IMR-90 (cell line): Measurements from ENCODE around the gene UPK3A. TPM values are rescaled to one million over a fixed set of nuclear protein-coding genes. Genes with fewer than 3 reads are reported as not detected.

Source experiments
- ATAC-seq: fragments of 200-7000 bp; cut with Tn5 transposase; 2 replicates; pipeline ENCODE4 v1.9.1; 2020; ENCODE audit warnings: low read depth, mild to moderate bottlenecking, moderate library complexity
- BruUV-seq: library from RNA; stranded (reverse); fragments of 400-500 nt; replicated peaks from 2 replicates; lab custom pipeline; 2021; lab: Mats Ljungman, UMichigan
- CTCF ChIA-PET: fragments of 300-600 bp; formaldehyde crosslinking; extraction: SDS; loops from one replicate; lab custom pipeline; 2021; ENCODE audit warnings: antibody characterized with exemption; lab: Yijun Ruan, JAX
- POLR2A ChIA-PET: fragments of 300-600 bp; sonication (Branson Sonifier 250); formaldehyde crosslinking; loops from one replicate; lab custom pipeline; 2022; ENCODE audit warnings: antibody characterized with exemption; ENCODE audit not compliant: unreplicated experiment; lab: Charles Lee
- DNase-seq: peaks from one replicate; pipeline ENCODE4 v3.0.0; 2013
- H2AFZ ChIP-seq: replicated peaks from 2 replicates; pipeline ENCODE3; 2013; ENCODE audit warnings: low read length, mild to moderate bottlenecking; ENCODE audit not compliant: poor library complexity
- H2AK5ac ChIP-seq: 2 replicates; pipeline ENCODE4 v1.6.1; 2013; ENCODE audit warnings: low read depth, low read length, inconsistent platforms
- H2AK9ac ChIP-seq: replicated peaks from 2 replicates; pipeline ENCODE3; 2013; ENCODE audit warnings: mild to moderate bottlenecking, low read depth, low read length, moderate library complexity; ENCODE audit not compliant: poor library complexity
- H2BK120ac ChIP-seq: 2 replicates; pipeline ENCODE4 v1.6.1; 2013; ENCODE audit warnings: low read depth, low read length, inconsistent platforms
- H2BK15ac ChIP-seq: 3 replicates; pipeline ENCODE4 v1.6.1; 2013; ENCODE audit warnings: low read depth, low read length, inconsistent platforms
- H2BK20ac ChIP-seq: 2 replicates; pipeline ENCODE4 v1.6.1; 2013; ENCODE audit warnings: low read depth, mild to moderate bottlenecking, inconsistent platforms, low read length, moderate library complexity
- H2BK5ac ChIP-seq: 2 replicates; pipeline ENCODE4 v1.6.1; 2013; ENCODE audit warnings: mild to moderate bottlenecking, low read depth, low read length, inconsistent platforms; ENCODE audit not compliant: poor library complexity, severe bottlenecking
- H3K14ac ChIP-seq: replicated peaks from 2 replicates; pipeline ENCODE4 v1.6.1; 2013; ENCODE audit warnings: low read depth, low read length, inconsistent platforms
- H3K18ac ChIP-seq: 2 replicates; pipeline ENCODE4 v1.6.1; 2013; ENCODE audit warnings: low read depth, low read length, control low read depth
- H3K23ac ChIP-seq: 2 replicates; pipeline ENCODE4 v1.6.1; 2013; ENCODE audit warnings: low read depth, low read length, inconsistent platforms
- H3K27ac ChIP-seq: 2 replicates; pipeline ENCODE4 v1.5.1; 2013; ENCODE audit warnings: mild to moderate bottlenecking, control low read depth, low read length; ENCODE audit not compliant: insufficient read depth
- H3K27me3 ChIP-seq: 2 replicates; pipeline ENCODE4 v1.6.1; 2013; ENCODE audit warnings: low read length; ENCODE audit not compliant: control insufficient read depth, insufficient read depth
- H3K36me3 ChIP-seq: 2 replicates; pipeline ENCODE4 v1.6.1; 2013; ENCODE audit warnings: low read length, mixed read lengths; ENCODE audit not compliant: control insufficient read depth, insufficient read depth
- H3K4ac ChIP-seq: 2 replicates; pipeline ENCODE4 v1.6.1; 2013; ENCODE audit warnings: low read depth, low read length, inconsistent platforms
- H3K4me1 ChIP-seq: 2 replicates; pipeline ENCODE4 v1.6.1; 2013; ENCODE audit warnings: low read length, mixed read lengths; ENCODE audit not compliant: control insufficient read depth, insufficient read depth
- H3K4me2 ChIP-seq: 2 replicates; pipeline ENCODE4 v1.6.1; 2013; ENCODE audit warnings: low read depth, mild to moderate bottlenecking, control low read depth, low read length, moderate library complexity
- H3K4me3 ChIP-seq: 2 replicates; pipeline ENCODE4 v1.5.1; 2013; ENCODE audit warnings: low read depth, mild to moderate bottlenecking, control low read depth, low read length, moderate library complexity; ENCODE audit not compliant: insufficient read depth
- H3K56ac ChIP-seq: 2 replicates; pipeline ENCODE4 v1.6.1; 2013; ENCODE audit warnings: low read length, inconsistent platforms; ENCODE audit not compliant: insufficient read depth; ENCODE audit errors: extremely low read depth
- H3K79me1 ChIP-seq, 2 experiments: 2 replicates each; pipeline ENCODE4 v1.6.1; 2013; ENCODE audit warnings: low read length in 2 of 2, inconsistent platforms in 1 of 2, low read depth in 1 of 2
- H3K9ac ChIP-seq: 2 replicates; pipeline ENCODE4 v1.6.1; 2013; ENCODE audit warnings: low read depth, low read length, control low read depth
- H3K9me1 ChIP-seq: 2 replicates; pipeline ENCODE4 v1.6.1; 2013; ENCODE audit warnings: low read length, inconsistent platforms; ENCODE audit not compliant: insufficient read depth
- H3K9me3 ChIP-seq: 2 replicates; pipeline ENCODE4 v1.6.1; 2013; ENCODE audit warnings: low read length; ENCODE audit not compliant: control insufficient read depth, insufficient read depth
- H4K20me1 ChIP-seq: 2 replicates; pipeline ENCODE4 v1.6.1; 2013; ENCODE audit warnings: low read length, inconsistent platforms; ENCODE audit not compliant: insufficient read depth
- H4K5ac ChIP-seq: 2 replicates; pipeline ENCODE4 v1.6.1; 2013; ENCODE audit warnings: mild to moderate bottlenecking, low read depth, low read length, control low read depth
- H4K8ac ChIP-seq, 2 experiments: 2 replicates each; pipeline ENCODE4 v1.6.1; 2013; ENCODE audit warnings: low read depth in 2 of 2, low read length in 2 of 2, control low read depth in 1 of 2, inconsistent platforms in 1 of 2
- H4K91ac ChIP-seq: 2 replicates; pipeline ENCODE4 v1.6.1; 2013; ENCODE audit warnings: low read depth, low read length, inconsistent platforms; ENCODE audit not compliant: insufficient read depth
- BHLHE40 ChIP-seq: fragments of 150-350 bp; IDR thresholded peaks from 2 replicates; pipeline ENCODE4 v1.6.1; 2016; ENCODE audit warnings: mild to moderate bottlenecking, low read depth, low read length
- CEBPB ChIP-seq: IDR thresholded peaks from 2 replicates; pipeline ENCODE4 v1.6.1; 2012; ENCODE audit warnings: low read depth, low read length, improper control_type of control experiment
- CTCF ChIP-seq: conservative IDR thresholded peaks from 2 replicates; pipeline ENCODE4 v1.5.1; 2012; ENCODE audit warnings: mild to moderate bottlenecking, low read depth, low read length, improper control_type of control experiment
- ELK1 ChIP-seq: fragments of 150-350 bp; IDR thresholded peaks from 2 replicates; pipeline ENCODE4 v1.6.1; 2016; ENCODE audit warnings: low read depth, mild to moderate bottlenecking, low read length, moderate library complexity, borderline replicate concordance
- FOS ChIP-seq: fragments of 150-350 bp; IDR thresholded peaks from 2 replicates; pipeline ENCODE4 v1.6.1; 2016; ENCODE audit warnings: low read depth, low read length
- MAFK ChIP-seq: IDR thresholded peaks from 2 replicates; pipeline ENCODE4 v1.6.1; 2012; ENCODE audit warnings: low read depth, low read length, improper control_type of control experiment
- MAZ ChIP-seq: IDR thresholded peaks from 2 replicates; pipeline ENCODE4 v1.6.1; 2012; ENCODE audit warnings: low read depth, mild to moderate bottlenecking, low read length, improper control_type of control experiment, moderate library complexity, borderline replicate concordance
- MXI1 ChIP-seq: IDR thresholded peaks from 2 replicates; pipeline ENCODE4 v1.6.1; 2012; ENCODE audit warnings: low read depth, mild to moderate bottlenecking, low read length, moderate library complexity, borderline replicate concordance
- NFE2L2 ChIP-seq: fragments of 150-350 bp; IDR thresholded peaks from 2 replicates; pipeline ENCODE4 v1.6.1; 2016; ENCODE audit warnings: low read depth, mild to moderate bottlenecking, low read length
- POLR2A ChIP-seq: IDR thresholded peaks from 2 replicates; pipeline ENCODE4 v1.6.1; 2012; ENCODE audit warnings: mild to moderate bottlenecking, low read depth, low read length
- RAD21 ChIP-seq: IDR thresholded peaks from 2 replicates; pipeline ENCODE4 v1.6.1; 2012; ENCODE audit warnings: low read length, improper control_type of control experiment
- RCOR1 ChIP-seq: IDR thresholded peaks from 2 replicates; pipeline ENCODE4 v1.6.1; 2012; ENCODE audit warnings: mild to moderate bottlenecking, low read length, improper control_type of control experiment; ENCODE audit not compliant: insufficient replicate concordance
- SMC3 ChIP-seq: fragments of 150-350 bp; IDR thresholded peaks from 2 replicates; pipeline ENCODE4 v1.6.1; 2016; ENCODE audit warnings: low read depth, mild to moderate bottlenecking, antibody characterized with exemption, low read length, moderate library complexity
- USF2 ChIP-seq: fragments of 150-350 bp; IDR thresholded peaks from 2 replicates; pipeline ENCODE4 v1.6.1; 2017; ENCODE audit warnings: mild to moderate bottlenecking, antibody characterized with exemption, low read length, low read depth
- WGBS, 2 experiments: methylation state at CpG; one replicate each; pipeline versions ENCODE4 v1.1.5 to v1.1.7; 2013; ENCODE audit warnings: missing lambda C conversion rate in 2 of 2; ENCODE audit not compliant: insufficient read length in 1 of 2; ENCODE audit errors: extremely low coverage in 2 of 2; 5-methylcytosine and 5-hydroxymethylcytosine counted together
- dilution Hi-C: fragments of 300-500 bp; cut with HindIII; formaldehyde crosslinking; loops from one replicate; pipeline ENCODE4 v1.14.3; 2018; ENCODE audit warnings: low sequenced_read_pairs; ENCODE audit not compliant: unreplicated experiment
- in situ Hi-C: fragments of 300-500 bp; cut with MboI; formaldehyde crosslinking; loops from 3 replicates; pipeline ENCODE4 v1.14.3; 2019; ENCODE audit warnings: low sequenced_read_pairs, inconsistent platforms, mixed read lengths
- intact Hi-C: fragments of 100-400 bp; cut with micrococcal nuclease; formaldehyde crosslinking; loops from 2 replicates; pipeline ENCODE4 v1.10.0; 2022
- polyA plus RNA-seq, 3 experiments: library from polyadenylated mRNA; depleted of rRNA; stranded (reverse); fragments of >200 nt; gene quantifications; 2 replicates each; pipeline ENCODE4 v1.2.3, GENCODE V29; 2012; ENCODE audit warnings: low replicate concordance in 1 of 3
- total RNA-seq: library from RNA; depleted of rRNA; stranded (reverse); fragments of >200 nt; gene quantifications from 2 replicates; pipeline ENCODE4 v1.2.3, GENCODE V29; 2012

Gene UPK3A
- total and polyA plus RNA-seq, 2 of the 4 experiments (the other 2 are of a cell fraction) = not detected

- intact Hi-C loops (no loop called here), in situ Hi-C loops (no loop called here), dilution Hi-C loops (no loop called here)
- Histone ChIP-seq H4K91ac (no peak overlapping the region), H3K9ac (no peak overlapping the region), H4K8ac (no peak overlapping the region), H3K9me1 (no peaks in the 10 kb centered on the region), H3K27me3 (peaks cover 8% of the 10 kb centered on the region), H2AFZ (no peak overlapping the region), H2AK5ac (no peak overlapping the region), H3K27ac (no peak overlapping the region), H3K4me1 (peaks cover 9% of the 10 kb centered on the region), H3K9me3 (no peaks in the 10 kb centered on the region), H2BK120ac (no peak overlapping the region), H4K5ac (no peak overlapping the region; the same call in 1 of the 2 replicates), H2AK9ac (no peak overlapping the region), H2BK20ac (no peak overlapping the region), H3K18ac (no peak overlapping the region), H2BK15ac (no peak overlapping the region), H2BK5ac (no peak overlapping the region), H3K23ac (no peak overlapping the region), H4K20me1 (no peaks in the 10 kb centered on the region), H3K36me3 (no peaks in the 10 kb centered on the region), H3K56ac (no peak overlapping the region), H3K4me2 (no peak overlapping the region), H3K4ac (no peak overlapping the region), H3K14ac (no peak overlapping the region), H3K79me1 (no peaks in the 10 kb centered on the region), H3K4me3 (no peak overlapping the region)
- no peak for TF ChIP-seq NFE2L2
- TF ChIP-seq USF2 = no peak
- no peak for TF ChIP-seq FOS
- TF ChIP-seq CEBPB = no peak
- no peak for TF ChIP-seq BHLHE40
- TF ChIP-seq ELK1 = no peak
- no peak for TF ChIP-seq RCOR1
- no peak for TF ChIP-seq MAZ
- no peak for TF ChIP-seq CTCF
- no peak for TF ChIP-seq SMC3
- no peak for TF ChIP-seq MAFK
- no peak for TF ChIP-seq POLR2A
- TF ChIP-seq MXI1 = no peak
- no peak for TF ChIP-seq RAD21
- WGBS, 2 experiments = 88% methylated on average over 5 of the region's 7 CpGs; no CpG with 5 or more reads in 1 of the 2 experiments
- POLR2A ChIA-PET = no interaction called here
- BruUV-seq = no TSS peak
- CTCF ChIA-PET = interaction anchor here (2.6 kb wide), 1 partner anchor 280 kb away, joined by 10 read pairs; no protein-coding TSS in a partner anchor
- DNase-seq (no peak), ATAC-seq (no peak)
Observed at GRCh38 chr22:45272498-45272897, 12.3 kb upstream of the UPK3A start.
